ENCODE measurements around the gene TSPAN18.
A peak's percentile ranks its signal among the peaks of the same experiment; 100 is the strongest.

Gene TSPAN18, protein sequence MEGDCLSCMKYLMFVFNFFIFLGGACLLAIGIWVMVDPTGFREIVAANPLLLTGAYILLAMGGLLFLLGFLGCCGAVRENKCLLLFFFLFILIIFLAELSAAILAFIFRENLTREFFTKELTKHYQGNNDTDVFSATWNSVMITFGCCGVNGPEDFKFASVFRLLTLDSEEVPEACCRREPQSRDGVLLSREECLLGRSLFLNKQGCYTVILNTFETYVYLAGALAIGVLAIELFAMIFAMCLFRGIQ

DNA sequence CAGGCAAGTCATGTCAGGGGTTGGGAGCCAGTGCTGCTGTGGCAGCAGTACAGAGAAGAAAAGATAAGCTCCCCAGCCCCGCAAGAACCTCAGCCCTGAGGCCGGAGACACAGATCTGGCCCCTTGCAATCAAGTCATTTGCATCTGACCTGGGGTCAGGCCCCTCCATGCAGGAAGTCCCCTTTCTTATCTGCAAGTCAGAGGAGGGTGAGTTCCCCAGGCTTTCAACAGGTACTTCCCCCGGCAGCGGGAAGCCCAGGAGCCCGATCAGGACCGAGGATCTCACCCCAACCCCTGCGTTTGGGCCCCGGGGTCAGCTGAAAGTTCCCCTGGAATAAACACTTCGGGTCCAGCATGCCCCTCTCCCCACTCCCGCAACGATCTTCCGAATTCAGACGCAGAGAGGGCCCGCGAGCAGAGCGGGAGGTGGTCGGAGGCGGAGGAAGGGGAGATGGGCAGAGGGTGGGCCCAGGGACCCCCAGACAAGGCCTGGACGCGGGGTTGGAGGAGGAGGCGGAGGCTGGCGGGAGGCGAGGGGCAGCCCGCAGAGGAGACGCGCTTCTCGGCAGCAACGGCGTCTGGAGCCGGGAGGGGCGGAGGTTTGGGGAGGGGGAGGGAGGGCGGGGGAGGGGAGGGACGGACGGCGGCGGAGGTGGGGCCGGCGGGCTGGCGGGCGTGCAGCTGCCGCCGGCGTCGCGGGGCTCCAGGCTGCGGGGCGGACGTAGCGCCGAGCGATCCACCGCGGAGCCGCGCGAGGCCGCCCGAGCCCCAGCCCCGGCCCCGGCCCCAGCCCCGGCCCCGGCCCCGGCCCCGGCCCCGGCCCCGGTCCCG lies at the start of gene TSPAN18:
TSS of gene TSPAN18 (plus strand) at position 680 of the 831 bp plus-strand sequence. CDS start 179,455 bp downstream, outside the sequence.
- no peak for FAIRE-seq
- no peak for DNase-seq (ENCODE audit: low spot score)

DNA sequence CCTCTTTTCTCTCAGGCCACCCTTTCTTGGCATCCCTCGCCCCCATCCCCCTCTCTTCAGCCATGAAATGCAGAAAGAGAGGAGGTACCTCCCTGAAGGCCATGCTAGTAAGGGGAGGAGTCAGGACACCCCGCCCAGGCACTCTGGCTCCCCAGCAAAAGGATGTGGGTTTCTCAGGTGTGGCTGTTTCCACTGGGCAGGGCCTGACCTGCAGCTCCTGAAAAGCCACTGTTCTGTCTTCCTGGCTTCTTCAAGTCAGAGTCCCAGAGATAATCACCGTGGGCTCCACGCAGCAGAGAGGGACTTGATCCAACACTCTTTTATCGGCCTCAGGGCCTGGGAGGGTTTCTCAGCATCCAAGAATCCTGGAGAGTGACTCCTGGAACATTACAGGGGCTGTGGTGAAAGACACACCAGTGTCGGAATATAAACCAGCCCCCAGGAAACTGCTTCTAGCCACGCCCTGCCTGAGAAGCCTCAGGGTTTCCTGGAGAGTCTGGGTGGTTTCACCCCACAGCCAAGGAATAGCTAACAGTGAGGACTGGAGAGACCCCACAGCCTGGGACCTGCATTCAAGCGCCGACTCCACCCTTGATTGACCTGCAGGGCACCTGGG lies 45.7 kb upstream of the TSPAN18 start:
- no peak for DNase-seq (ENCODE audit: low spot score)
- no peak for FAIRE-seq

DNA sequence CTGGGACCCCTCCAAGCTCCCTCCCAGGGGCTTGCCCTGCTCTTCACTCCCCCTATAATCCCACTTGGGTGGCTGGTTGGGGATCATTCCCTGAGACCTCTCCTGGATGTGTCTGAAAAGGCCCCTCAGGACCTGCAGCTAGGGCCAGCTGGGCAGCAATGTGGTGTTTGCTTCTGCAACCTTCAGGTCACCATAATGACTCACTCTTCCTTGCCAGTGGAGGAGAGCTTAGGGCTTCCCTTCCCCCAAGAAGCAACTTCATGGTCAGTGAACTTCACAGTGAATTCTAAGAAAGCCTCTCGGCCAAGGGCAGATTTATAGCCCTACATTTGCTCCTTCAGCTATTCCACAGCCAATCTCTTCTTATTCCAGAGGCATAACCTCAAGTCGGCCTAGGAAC lies 45.1 kb upstream of the TSPAN18 start:
- DNase-seq (ENCODE audit: low spot score) (no peak), FAIRE-seq (no peak)

DNA sequence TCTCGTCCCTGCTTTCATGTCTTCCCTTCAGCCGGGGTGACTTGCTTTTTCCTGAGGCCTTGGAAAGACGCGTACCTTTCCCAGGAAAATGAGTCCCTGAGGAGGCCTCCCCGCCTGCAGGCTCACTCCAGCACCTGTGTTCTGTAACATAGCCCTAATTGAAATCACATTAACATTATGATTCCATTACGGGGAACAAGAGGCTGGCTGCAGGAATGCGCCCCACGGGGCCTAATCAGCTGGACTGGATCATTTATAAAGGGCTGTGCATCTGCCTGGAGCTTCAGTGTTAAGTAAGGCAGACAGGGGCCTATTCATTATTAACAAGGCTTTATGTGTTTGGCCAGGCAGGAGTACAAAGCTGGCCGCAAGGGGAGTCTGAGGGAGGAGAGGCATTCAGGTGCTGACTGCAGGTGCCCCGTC lies 41.9 kb upstream of the TSPAN18 start:
- FAIRE-seq (no peak), DNase-seq (ENCODE audit: low spot score) (no peak)

DNA sequence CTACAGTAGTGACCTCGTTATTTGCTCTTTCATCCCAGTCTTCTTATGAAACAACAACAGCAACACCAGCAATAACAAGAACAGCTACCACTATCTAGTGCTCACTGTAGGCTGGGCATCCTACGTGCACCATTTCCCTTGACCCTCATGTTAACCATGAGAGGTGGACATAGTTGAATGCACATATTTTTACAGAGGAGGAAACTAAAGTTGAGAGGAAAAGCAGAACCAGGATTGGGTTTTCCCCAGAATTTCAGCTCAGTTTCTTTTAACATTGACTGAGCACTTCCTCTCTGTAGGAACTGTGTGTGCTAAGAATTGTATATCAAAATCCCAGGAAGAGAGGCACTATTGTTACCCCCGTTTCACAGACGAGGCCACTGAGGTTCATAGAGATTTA lies 39.4 kb upstream of the TSPAN18 start:
- no peak for DNase-seq (ENCODE audit: low spot score)
- no peak for FAIRE-seq

DNA sequence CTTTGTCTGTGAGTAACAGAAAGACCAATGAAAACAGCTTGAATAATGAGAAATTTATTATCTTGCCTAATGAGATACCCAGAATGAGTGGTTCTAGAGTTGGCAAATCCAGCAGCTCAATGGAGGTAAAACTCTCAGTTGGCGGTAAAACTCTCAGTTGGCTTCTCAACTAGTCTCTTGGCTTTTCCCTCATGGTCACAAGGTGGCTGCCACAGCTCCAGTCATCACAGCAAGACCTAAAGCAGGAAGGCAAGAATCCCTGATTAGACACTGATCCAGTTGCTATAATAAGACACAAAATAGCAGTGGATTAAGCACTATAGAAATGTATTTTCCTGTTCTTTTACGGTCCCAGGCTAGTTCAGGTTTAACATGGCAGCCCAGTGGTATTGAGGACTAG lies 37.5 kb upstream of the TSPAN18 start:
- FAIRE-seq (no peak), DNase-seq (ENCODE audit: low spot score) (no peak)

DNA sequence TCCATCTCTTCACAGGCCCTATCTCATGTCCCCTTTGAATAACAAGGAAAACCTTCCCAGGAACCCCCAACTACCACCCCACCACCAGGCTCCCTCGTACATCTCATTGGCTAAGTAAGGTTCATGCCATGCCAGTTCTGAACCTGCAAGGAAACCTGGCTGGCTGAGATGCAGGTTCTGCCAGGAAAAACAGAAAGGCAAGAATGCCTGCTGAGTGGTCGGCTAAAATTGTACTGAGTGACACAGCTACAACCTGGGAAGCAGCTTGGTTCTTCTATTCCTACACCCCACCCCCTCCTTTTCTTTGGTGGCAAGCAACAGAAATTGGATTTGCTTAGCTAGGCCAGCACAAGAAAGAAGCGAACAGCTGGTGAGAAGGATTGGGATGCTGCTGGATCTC lies 36.1 kb upstream of the TSPAN18 start:
- FAIRE-seq (no peak), DNase-seq (ENCODE audit: low spot score) (no peak)

DNA sequence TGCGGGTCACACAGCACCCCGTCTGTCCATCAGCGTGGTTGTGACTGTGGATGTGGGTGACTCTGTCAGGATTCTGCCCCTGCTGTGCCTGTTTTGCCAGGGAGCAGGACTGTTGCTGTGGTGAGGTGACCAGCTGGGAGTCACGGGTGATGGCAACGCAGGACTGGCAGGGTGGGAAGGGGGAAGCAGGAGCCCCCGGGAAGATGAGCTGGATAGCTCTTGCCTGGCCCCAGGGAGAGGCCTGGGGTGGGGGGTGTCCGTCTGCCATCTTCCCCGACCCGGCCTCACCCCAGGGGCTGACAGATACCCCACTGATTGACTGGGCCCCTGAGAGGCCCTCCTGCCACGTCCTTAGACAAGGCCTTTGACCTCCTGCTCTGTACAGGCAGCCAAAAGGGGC lies 34.3 kb upstream of the TSPAN18 start:
- FAIRE-seq, result no peak
- no peak for DNase-seq (ENCODE audit: low spot score)

DNA sequence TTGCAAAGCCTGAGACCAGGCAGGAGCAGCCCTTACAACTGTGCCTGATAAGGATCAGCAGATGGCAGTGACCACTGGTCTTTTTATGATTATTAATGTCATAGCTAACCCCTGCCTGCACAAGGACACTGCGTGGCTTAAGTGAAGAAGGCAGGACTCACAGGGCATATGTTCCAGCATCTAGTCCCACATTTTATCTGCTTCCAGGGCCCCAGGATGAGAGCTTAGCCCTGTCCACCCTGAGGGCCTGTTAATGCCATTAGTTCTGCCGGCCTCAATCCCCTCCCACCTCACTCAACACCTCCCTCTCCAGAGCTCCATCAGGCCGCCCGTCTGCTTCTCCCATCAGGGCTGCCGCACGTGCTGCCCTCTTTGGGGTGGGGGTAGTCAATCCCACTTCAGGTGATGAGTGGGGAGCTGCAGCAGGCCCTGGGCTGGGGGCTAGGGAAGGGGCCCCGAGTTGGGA lies 33.1 kb upstream of the TSPAN18 start:
- DNase-seq (ENCODE audit: low spot score) (no peak), FAIRE-seq (no peak)

DNA sequence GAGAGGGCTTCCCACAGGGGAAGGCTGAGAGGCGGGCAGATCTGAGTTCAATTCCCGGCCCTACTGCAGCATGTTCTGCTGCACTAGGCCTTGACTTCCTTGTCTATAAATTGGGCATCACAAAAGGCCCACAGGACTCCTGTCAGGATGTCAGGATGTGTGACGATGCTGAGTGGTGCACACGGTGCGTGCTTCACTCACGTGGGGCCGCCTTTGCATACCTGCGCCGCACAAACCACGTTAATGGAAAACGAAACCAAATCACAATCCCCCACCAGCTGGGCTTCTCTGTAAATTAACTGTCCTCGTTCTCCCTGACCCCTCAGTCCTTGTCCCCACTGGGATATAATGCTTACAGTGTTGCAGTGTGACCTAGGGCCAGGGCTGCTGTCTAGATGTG lies 32.3 kb upstream of the TSPAN18 start:
- DNase-seq (ENCODE audit: low spot score), result no peak
- FAIRE-seq, result no peak

DNA sequence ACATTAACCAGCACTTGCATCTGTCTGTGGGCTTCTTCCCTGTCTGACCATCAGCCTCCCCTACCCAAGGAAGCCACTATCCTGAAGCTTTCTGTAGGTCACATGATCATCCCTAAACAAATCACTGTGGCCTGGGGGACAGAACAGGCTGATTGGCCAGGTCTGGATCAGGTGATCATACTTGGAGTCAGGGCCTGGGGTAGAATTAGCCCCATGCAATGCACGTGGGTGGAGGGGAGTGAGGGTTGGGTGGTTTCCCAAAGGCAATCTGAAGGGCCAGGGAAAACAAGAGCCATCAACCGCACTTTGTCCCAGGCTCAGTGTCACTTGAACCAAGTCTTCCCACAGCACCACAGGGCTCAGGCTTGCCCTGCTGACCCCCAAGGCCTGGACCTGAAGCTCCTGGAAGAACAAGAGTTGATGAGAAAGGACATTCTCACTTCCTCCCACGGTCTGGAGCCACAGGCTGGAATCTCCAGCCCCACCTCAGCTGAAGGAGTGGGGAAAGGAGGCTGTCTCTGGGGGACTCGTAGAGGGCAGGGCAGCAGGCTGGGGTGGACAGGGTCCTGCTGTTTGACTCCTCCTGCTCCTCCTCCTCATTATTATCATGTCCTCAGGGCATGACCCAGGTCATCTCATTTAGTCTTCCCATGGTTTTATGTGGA lies 31.5 kb upstream of the TSPAN18 start:
- FAIRE-seq, result no peak

DNA sequence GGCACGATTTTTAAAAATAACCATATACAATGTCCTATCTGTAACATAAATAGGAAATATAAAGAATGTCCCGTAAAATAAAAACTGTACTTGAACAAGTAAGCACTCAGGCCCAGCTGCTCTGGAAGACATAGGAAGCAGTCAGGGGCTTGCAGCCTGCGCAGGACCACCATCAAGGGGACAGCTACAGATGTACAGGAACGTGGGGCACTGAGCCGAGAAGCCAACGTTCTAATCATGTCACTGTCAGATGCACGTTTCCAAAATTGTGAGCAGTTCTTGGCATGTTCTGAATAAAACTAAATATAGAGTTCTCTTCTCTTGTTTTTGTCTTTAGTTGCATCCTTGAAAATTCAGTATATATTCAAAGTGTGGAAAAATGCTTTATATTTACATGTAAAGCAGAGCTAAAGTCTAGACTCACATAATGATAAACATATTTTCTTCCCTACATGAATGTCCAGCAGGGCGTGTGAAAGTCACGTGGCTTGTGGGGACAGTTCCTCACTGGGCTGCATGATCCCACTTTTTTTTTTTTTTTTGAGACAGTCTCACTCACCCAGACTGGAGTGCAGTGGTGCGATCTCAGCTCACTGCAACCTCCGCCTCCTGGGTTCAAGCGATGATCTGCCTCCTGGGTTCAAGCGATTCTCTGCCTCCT lies 28.4 kb upstream of the TSPAN18 start:
- FAIRE-seq (no peak), DNase-seq (ENCODE audit: low spot score) (no peak)

More for the DNA sequence above, 31.5 kb upstream of the TSPAN18 start:
- DNase-seq (ENCODE audit: low spot score), result no peak

DNA sequence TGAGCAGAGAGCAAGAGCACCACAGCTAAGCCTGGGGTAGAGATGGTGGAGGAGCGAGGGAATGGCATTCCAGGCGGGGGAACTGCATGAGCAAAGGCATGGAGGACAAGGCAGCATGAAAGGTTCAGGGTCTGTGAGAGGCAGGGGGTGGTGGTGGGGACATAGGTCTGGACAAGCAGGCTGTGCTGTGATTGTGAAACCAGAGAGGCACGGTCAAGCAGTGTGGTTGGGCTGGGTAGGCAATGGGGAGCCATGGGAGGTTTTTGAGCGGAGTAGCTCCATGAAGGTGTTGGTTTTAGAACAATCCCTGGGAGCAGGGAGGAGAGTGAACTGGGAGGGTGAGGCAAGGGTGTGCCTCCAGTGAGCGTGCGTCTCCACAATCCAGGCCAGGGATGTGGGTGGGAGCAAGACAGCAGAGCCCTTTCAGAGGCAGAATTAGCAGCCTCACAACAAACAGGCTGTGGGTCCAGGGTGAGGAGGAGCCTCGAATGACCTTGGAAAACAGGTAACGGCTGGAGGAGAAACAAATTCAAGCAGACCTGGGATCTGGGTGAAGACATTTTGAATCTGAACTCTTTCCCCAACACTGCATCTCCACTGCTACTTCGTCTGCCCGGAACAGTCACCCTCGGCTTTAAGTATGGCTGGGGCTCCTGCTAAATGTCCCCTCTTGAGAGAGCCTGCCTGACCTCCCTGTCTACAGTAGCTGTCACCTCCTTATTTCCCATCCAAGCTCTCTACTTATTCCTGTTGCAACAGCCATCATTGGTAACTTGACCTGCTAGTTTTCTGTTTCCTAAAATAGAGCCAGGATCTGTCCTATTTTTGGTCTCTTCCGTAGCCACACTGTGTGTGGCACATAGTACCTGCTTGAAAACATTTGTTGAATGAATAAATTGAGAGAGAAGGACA lies 27.0 kb upstream of the TSPAN18 start:
- no peak for FAIRE-seq
- DNase-seq (ENCODE audit: low spot score), result no peak

DNA sequence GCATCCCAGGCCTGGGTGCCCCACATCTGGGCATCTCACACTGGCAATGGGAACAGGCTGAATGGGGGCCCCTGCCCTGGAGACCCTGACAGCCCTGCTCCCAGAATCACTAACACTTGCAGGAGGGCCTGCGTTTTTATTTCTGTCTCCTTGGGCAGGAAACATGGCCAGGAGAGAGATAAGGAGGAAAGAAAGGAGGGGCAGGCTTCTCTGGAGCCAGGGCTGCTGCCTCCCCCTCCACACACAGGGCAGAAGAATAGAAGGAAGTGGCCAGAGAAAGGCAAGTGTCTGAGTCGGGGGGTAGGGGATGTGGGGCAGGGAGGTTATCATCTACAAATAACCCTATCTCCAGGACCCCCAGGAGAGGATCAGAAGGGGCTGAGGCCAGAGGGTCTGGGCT lies 25.5 kb upstream of the TSPAN18 start:
- no peak for DNase-seq (ENCODE audit: low spot score)
- no peak for FAIRE-seq

DNA sequence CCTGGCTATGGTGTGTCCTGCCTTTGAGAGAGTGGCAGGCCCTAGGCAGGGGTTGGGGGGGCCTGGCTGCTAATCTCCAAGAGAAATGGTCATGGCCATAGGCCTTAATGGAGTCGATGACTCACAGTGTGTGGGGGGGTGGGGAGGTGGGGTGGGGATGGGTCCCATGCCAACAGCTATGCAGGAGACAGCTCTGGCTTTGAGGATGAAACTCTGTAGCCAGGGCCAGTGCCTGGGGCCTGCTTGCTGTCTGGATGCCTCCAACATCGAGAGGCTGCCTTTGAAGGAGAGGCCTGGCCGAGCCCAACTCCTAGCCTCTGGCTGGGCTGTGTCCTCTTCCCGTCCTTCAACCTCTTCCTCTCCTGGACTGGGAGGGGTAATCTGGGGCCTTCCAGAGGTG lies 23.9 kb upstream of the TSPAN18 start:
- DNase-seq (ENCODE audit: low spot score), result no peak
- FAIRE-seq, result no peak

DNA sequence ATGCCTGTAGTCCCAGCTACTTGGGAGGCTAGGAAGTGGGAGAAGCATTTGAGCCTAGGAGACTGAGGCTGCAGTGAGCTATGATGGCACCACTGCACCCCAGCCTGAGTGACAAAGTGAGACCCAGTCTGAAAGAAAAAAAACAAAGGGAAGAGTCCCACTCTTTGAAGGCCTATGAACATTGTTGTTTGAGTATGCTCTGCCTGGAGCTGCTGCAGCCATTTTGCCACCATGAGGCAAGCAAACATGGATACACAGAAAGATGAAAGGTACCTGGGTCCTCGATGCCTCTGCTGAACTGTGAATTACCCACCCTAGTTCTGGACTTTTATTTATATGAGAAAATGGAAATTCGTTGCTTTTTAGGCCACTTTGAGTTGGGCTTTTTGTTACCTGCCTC lies 19.7 kb upstream of the TSPAN18 start:
- no peak for FAIRE-seq
- no peak for DNase-seq (ENCODE audit: low spot score)

DNA sequence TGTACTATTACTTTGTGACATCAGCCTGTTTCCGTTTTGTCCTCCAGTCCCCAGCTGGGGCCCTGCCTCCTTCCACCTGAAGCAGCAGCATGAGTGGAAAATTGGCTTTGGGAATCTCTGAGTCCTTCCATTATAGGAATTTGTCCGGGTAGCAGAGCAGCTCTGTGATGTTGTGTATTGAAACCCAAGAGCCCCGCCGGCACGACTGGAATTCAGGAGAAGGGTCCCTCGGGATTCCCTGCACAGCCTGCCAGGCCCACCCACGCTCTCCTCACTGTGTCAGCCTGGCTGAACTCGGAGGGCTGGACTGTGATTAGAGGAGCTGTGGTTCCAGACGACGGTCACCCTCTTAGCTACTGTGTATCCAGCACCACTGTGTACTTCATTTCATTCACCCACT lies 18.8 kb upstream of the TSPAN18 start:
- FAIRE-seq (peak; percentile 40), DNase-seq (ENCODE audit: low spot score) (no peak)

DNA sequence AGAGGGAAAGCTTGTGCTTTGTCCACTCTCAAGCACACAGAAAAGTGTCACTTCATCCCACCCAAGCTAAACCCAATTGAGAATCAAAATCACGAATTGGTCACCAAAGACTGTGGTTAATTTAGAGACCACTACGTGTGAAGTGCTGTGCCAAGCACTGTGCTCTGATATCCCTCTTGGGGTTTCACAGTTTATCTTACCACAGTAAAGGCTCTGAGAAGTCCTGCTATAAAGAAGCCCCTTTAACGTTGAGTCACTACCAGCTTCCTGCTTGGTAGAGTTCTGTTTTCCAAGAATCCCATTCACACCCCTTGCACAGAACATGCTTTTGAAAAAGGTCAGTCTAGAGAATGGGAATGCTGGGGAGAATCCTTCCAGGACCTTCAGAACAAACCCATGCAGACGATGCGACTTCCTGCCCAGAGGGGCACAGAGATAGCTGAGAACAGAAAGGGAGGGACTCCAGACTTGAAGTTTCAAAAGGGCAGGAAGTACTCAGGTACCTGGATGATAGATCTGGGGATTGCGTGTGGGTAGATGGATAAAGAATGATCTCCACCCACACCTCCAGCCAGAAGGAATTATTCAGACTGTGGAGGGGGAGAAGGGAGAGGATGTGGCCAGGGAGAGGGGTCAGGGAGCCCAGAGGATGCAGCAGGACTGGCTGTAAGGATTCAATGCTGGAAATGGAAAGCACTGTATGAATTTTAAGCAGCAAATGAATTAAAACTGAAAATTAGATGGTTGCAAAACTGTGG lies 18.1 kb upstream of the TSPAN18 start:
- FAIRE-seq (no peak), DNase-seq (ENCODE audit: low spot score) (no peak)

DNA sequence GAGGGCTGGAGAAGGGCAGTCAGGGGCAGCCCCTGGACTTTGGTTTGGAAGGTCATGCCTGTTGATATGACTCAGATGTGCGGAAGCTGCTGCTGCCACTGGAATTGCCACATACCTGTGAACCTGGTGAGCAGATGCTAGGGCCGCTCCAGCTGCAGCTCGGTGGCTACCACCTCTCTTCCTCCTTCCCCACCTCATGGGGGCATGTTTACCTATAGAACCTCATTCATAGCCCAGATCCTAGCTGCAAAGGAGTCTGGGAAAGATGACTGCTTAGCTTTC lies 17.5 kb upstream of the TSPAN18 start:
- no peak for DNase-seq (ENCODE audit: low spot score)
- FAIRE-seq, result no peak

DNA sequence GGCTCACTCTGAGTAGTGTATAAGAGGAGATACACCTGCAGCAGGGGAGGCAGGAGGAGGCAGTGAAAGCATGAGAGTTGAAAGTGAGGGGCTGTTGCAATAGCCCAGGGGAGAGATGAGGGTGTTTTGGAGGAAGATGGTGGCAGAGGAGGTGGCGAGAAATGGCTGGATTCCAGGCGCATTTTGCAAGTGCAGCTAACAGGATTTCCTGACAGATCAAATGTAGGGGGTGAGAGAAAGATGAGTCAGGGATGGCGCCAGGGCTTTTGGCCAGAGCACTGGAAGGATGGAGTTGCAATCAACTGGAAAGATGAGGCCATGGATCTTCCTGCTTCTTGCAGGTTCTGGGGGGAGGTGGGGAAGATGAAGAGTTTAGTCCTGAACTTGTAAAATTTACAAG lies 16.8 kb upstream of the TSPAN18 start:
- FAIRE-seq (no peak), DNase-seq (ENCODE audit: low spot score) (no peak)

All from urothelium cell line (cell line).